HepG2 (cell line): ENCODE results near the gene ATP6V0A1. TPM values are rescaled to one million over a fixed set of nuclear protein-coding genes. Genes with fewer than 3 reads are reported as not detected.

Experiments
- ATAC-seq: fragments of 200-7000 bp; cut with Tn5 transposase; 3 replicates; pipeline ENCODE4 v1.9.1; 2020; ENCODE audit warnings: mild to moderate bottlenecking, moderate library complexity
- BruUV-seq: library from RNA; stranded (reverse); fragments of 400-500 nt; replicated peaks from 2 replicates; lab custom pipeline; 2021; lab: Mats Ljungman, UMichigan
- CTCF ChIA-PET: fragments of 300-600 bp; formaldehyde crosslinking; extraction: SDS; loops from one replicate; lab custom pipeline; 2021; ENCODE audit warnings: low total read pairs, inconsistent platforms, low intra/inter-chr PET ratio; lab: Yijun Ruan, JAX
- POLR2A ChIA-PET: fragments of 350-600 bp; sonication (Branson Sonifier 250); formaldehyde crosslinking; loops from one replicate; lab custom pipeline; 2020; ENCODE audit warnings: antibody characterized with exemption, inconsistent platforms; lab: Yijun Ruan, JAX
- DNase-seq: peaks from one replicate; pipeline ENCODE4 v3.0.0-alpha.2; 2015; ENCODE audit warnings: low spot score
- FAIRE-seq: peaks from 3 replicates; lab custom pipeline; 2011; peaks lifted over from hg19 to GRCh38; lab: Jason Lieb, UNC
- H2AFZ ChIP-seq: one replicate; pipeline ENCODE4 v1.6.1; 2011; ENCODE audit warnings: low read length, inconsistent platforms
- H3K27ac ChIP-seq: fragments of 300-600 bp; 3 replicates; pipeline ENCODE4 v1.8.0; 2011; ENCODE audit warnings: mixed run types, mild to moderate bottlenecking, mixed read lengths, low read length, inconsistent platforms; ENCODE audit not compliant: insufficient read depth; ENCODE audit errors: extremely low read length
- H3K27me3 ChIP-seq, 2 experiments: fragments of 200-600 bp in 1 of 2; 2 replicates in 1 of 2; 3 replicates in 1 of 2; pipeline versions ENCODE4 v1.6.0 to v1.8.0; 2011; ENCODE audit warnings: low read length in 2 of 2, mild to moderate bottlenecking in 2 of 2, moderate library complexity in 2 of 2, inconsistent platforms in 1 of 2; ENCODE audit not compliant: insufficient read depth in 2 of 2, control insufficient read depth in 1 of 2
- H3K36me3 ChIP-seq, 2 experiments: fragments of 200-600 bp in 1 of 2; replicated peaks in 1 of 2; 2 replicates in 1 of 2; 3 replicates in 1 of 2; pipeline versions ENCODE4 v1.5.1 to v1.8.0; 2011; ENCODE audit warnings: low read length in 2 of 2, inconsistent platforms in 1 of 2; ENCODE audit not compliant: insufficient read depth in 2 of 2, control insufficient read depth in 1 of 2
- H3K4me1 ChIP-seq: 2 replicates; pipeline ENCODE4 v1.5.1; 2012; ENCODE audit warnings: low read length, inconsistent platforms; ENCODE audit not compliant: insufficient read depth
- H3K4me2 ChIP-seq: 2 replicates; pipeline ENCODE4 v1.6.0; 2011; ENCODE audit warnings: low read depth, low read length, inconsistent platforms
- H3K4me3 ChIP-seq, 3 experiments: fragments of 200-600 bp in 1 of 3; sonication (generic), shearing (Covaris generic) in 1 of 3; replicated peaks in 1 of 3; 2 replicates each; pipeline ENCODE4 v1.5.1; 2011 to 2016; ENCODE audit warnings: low read length in 3 of 3, inconsistent platforms in 2 of 3, low read depth in 2 of 3, mild to moderate bottlenecking in 2 of 3, control low read depth in 1 of 3, mixed read lengths in 1 of 3; ENCODE audit not compliant: insufficient read depth in 1 of 3
- H3K79me2 ChIP-seq: one replicate; pipeline ENCODE4 v1.6.1; 2011; ENCODE audit warnings: low read length, inconsistent platforms; ENCODE audit not compliant: insufficient read depth
- H3K9ac ChIP-seq: 2 replicates; pipeline ENCODE4 v1.6.0; 2011; ENCODE audit warnings: mild to moderate bottlenecking, low read depth, low read length, inconsistent platforms; ENCODE audit not compliant: insufficient read depth
- H3K9me3 ChIP-seq: 2 replicates; pipeline ENCODE4 v1.5.1; 2012; ENCODE audit warnings: mild to moderate bottlenecking, low read length
- H4K20me1 ChIP-seq: 2 replicates; pipeline ENCODE4 v1.6.0; 2011; ENCODE audit warnings: inconsistent platforms, mild to moderate bottlenecking, low read length, moderate library complexity; ENCODE audit not compliant: insufficient read depth
- HCFC1 ChIP-seq: fragments of 150-350 bp; IDR thresholded peaks from 2 replicates; pipeline ENCODE4 v1.6.1; 2014; ENCODE audit warnings: low read depth, low read length
- RNF2 ChIP-seq: fragments of 450-650 bp; conservative IDR thresholded peaks from 2 replicates; pipeline ENCODE4 v1.6.1; 2016; ENCODE audit warnings: low read depth
- RORA ChIP-seq: sonication (generic); formaldehyde crosslinking; IDR thresholded peaks from 2 replicates; pipeline ENCODE4 v1.5.0; 2020; ENCODE audit warnings: mild to moderate bottlenecking, missing genetic modification reagents, moderate library complexity
- TP53 ChIP-seq: sonication (generic); formaldehyde crosslinking; conservative IDR thresholded peaks from 2 replicates; pipeline ENCODE4 v1.4.0; 2020; ENCODE audit warnings: missing genetic modification reagents
- ZNF678 ChIP-seq: sonication (generic); formaldehyde crosslinking; IDR thresholded peaks from 2 replicates; pipeline ENCODE4 v1.4.0; 2020; ENCODE audit warnings: mild to moderate bottlenecking, missing genetic modification reagents
- WGBS: methylation state at CpG from one replicate; pipeline ENCODE4 v1.1.6; 2017; ENCODE audit warnings: low lambda C conversion rate; 5-methylcytosine and 5-hydroxymethylcytosine counted together
- in situ Hi-C: cut with HindIII; loops from 2 replicates; pipeline ENCODE4 v1.10.0; 2017; ENCODE audit warnings: low pct_unique_long_range_greater_than_20kb; ENCODE audit not compliant: extremely low pct_ligation_motif_present
- intact Hi-C: fragments of 100-400 bp; cut with micrococcal nuclease; formaldehyde crosslinking; loops from one replicate; pipeline ENCODE4 v1.10.0; 2022; ENCODE audit not compliant: unreplicated experiment
- polyA plus RNA-seq, 8 experiments: library from polyadenylated mRNA; depleted of rRNA in 3 of 8; stranded (reverse) in 7 of 8; unstranded in 1 of 8; fragments of >200 nt; fragmentation: Illumina TruSeq in 4 of 8; extraction: Trizol in 4 of 8; gene quantifications; 2 replicates each; pipeline versions ENCODE4 v1.2.1 to v1.2.3, GENCODE V29; 2011 to 2016; ENCODE audit warnings: low read depth in 4 of 8, missing spikeins in 1 of 8, mixed read lengths in 1 of 8; ENCODE audit not compliant: insufficient read depth in 1 of 8
- total RNA-seq, 5 experiments: library from RNA; depleted of rRNA; stranded (reverse); fragments of >200 nt; fragmentation: Illumina TruSeq; extraction: Trizol; gene quantifications; 2 replicates each; pipeline ENCODE4 v1.2.3, GENCODE V29; 2016; ENCODE audit warnings: low read depth in 1 of 5
- TF ChIP-seq, protein P1 (sequence below): sonication (generic); formaldehyde crosslinking; IDR thresholded peaks from 2 replicates; pipeline ENCODE4 v1.4.0; 2020; ENCODE audit warnings: missing genetic modification reagents
- TF ChIP-seq, protein P2 (sequence below): sonication (generic); formaldehyde crosslinking; IDR thresholded peaks from 2 replicates; pipeline ENCODE4 v1.4.0; 2020; ENCODE audit warnings: mild to moderate bottlenecking, missing genetic modification reagents
- TF ChIP-seq, protein P3 (sequence below): sonication (generic); formaldehyde crosslinking; conservative IDR thresholded peaks from 2 replicates; pipeline ENCODE4 v1.4.0; 2020; ENCODE audit warnings: missing genetic modification reagents

The ATP6V0A1 gene
- total and polyA plus RNA-seq, 2 of the 13 experiments (the other 11 are each of a cell fraction or from before 2014, with no cell fraction given): 27.9 to 54.1 TPM

DNA sequence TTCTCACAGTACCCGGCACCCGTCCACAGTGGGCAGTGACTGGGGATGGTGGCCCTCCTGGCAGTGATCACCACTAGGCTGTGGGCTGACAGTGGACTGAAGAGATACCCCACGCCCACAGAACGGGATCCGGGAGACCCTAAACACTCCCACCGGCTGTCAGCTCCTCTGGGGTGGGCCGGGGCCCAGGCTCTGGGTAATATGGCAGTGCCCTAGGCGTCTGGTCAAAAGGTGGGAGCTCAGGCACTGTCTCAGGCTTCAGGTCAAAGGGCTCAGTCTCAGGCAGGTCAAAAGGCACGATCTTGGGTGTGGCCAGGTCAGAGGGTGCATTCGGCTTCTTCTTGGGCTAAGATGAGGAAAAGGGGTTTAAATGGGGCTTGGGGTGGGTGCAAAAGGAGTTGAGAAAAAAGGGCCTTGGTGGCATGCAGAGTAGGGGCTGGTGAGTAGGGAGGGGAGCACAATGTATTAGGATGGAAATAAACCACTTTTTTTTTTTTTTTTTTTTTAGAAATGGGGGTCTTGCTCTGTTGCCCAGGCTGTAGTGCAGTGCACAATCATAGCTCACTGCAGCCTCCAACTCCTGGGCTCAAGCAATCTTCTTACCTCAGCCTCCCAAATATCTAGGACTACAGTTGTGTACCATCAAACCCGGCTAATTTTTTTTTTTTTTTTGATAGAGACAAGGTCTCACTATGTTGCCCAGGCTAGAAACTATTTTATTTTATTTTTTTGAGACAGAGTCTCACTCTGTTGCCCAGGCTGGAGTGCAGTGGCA lies 46.6 kb upstream of the ATP6V0A1 start (continued):
- TF ChIP-seq RORA: no peak
- TF ChIP-seq, protein P1, sequence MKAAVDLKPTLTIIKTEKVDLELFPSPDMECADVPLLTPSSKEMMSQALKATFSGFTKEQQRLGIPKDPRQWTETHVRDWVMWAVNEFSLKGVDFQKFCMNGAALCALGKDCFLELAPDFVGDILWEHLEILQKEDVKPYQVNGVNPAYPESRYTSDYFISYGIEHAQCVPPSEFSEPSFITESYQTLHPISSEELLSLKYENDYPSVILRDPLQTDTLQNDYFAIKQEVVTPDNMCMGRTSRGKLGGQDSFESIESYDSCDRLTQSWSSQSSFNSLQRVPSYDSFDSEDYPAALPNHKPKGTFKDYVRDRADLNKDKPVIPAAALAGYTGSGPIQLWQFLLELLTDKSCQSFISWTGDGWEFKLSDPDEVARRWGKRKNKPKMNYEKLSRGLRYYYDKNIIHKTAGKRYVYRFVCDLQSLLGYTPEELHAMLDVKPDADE (CRISPR knock-in tag): no peak

DNA sequence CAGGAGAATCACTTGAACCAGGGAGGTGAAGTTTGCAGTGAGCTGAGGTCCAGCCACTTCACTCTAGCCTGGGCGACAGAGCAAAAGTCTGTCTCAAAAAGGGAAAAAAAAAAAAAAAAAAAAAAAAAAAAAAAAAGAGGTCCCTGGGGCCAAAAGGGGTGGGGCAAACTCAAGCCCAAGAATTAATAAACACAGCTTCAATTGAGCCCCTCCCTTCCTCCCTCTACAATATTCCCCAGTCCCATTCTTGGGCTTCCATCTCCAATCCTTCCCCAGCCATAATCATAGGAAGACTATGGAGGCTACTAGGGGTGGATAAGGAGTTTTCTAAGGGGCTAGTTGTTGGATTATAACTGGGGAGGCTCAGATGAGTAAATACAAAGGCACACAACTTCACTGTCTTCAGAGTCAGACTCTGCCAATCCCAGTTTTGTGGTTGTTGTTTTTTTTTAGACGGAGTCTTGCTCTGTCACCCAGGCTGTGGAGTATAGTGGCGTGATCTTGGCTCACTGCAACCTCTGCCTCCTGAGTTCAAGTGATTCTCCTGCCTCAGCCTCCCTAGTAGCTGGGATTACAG lies 45.1 kb upstream of the ATP6V0A1 start:
- Histone ChIP-seq H4K20me1 (no peaks in the 10 kb centered on the region), H3K79me2 (peaks cover 3% of the 10 kb centered on the region), H3K4me1 (no peaks in the 10 kb centered on the region), H3K9ac (no peak overlapping the region), H3K36me3 (peaks cover 2 to 6% of the 10 kb centered on the region in 2 experiments; a peak in 2 of 5 replicates), H3K27ac (no peak overlapping the region), H3K27me3 (no peaks in the 10 kb centered on the region), H3K4me2 (no peak overlapping the region), H2AFZ (no peak overlapping the region), H3K4me3 (no peak overlapping the region), H3K9me3 (no peaks in the 10 kb centered on the region)
- no peak for DNase-seq
- intact Hi-C loops (no loop called here), in situ Hi-C loops (no loop called here)
- BruUV-seq: no TSS peak
- ATAC-seq: no peak
- CTCF ChIA-PET: no interaction called here
- TF ChIP-seq HCFC1: no peak
- TF ChIP-seq, protein P2, sequence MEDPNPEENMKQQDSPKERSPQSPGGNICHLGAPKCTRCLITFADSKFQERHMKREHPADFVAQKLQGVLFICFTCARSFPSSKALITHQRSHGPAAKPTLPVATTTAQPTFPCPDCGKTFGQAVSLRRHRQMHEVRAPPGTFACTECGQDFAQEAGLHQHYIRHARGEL: no peak
- no peak for TF ChIP-seq RNF2
- no peak for TF ChIP-seq TP53 (CRISPR knock-in tag)
- TF ChIP-seq, protein P3, sequence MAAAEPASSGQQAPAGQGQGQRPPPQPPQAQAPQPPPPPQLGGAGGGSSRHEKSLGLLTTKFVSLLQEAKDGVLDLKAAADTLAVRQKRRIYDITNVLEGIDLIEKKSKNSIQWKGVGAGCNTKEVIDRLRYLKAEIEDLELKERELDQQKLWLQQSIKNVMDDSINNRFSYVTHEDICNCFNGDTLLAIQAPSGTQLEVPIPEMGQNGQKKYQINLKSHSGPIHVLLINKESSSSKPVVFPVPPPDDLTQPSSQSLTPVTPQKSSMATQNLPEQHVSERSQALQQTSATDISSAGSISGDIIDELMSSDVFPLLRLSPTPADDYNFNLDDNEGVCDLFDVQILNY (CRISPR knock-in tag): no peak
- TF ChIP-seq ZNF678: no peak
- no peak for FAIRE-seq
- 95% methylated on average over 3 of the region's 3 CpGs for WGBS
- POLR2A ChIA-PET: interaction anchor here (2.6 kb wide), 1 partner anchor 10 kb away, joined by 11 read pairs; the partner anchor contains the start of gene CAVIN1
